ENCODE data around the gene HBS1L. TPM values are rescaled to one million over a fixed set of nuclear protein-coding genes. Genes with fewer than 3 reads are reported as not detected.

HBS1L gene
- total and polyA plus RNA-seq, 7 experiments from 2014 or later = 61.4 to 112 (median 81.0) TPM

DNA sequence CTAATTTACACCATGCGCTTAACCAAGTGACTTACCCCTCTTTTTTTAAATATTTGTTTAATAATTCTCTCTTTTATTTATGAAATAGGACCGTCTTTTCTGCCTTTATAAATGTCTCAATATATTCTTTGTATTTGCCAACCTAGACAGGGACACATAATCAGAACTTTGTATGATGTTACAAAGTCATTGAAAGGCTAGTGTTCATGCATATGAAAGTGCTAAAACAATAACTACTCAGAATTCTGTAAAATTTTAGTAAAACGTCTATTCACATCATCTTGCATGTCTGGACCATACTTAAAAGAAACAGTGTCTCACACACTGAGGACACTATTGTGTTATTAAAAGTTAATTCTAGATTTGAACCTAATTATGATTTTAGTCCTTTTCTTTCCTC lies 41.1 kb upstream of the HBS1L start:
- Mint-ChIP-seq H3K4me1 (peaks cover 19 to 94% (median 79%) of the 10 kb centered on the region in 7 donors), H3K4me3 (no peak overlapping the region), H3K9me3 (peaks cover 0 to 7% (median 0%) of the 10 kb centered on the region in 11 donors), H3K36me3 (peaks cover 0 to 4% (median 0%) of the 10 kb centered on the region in 5 donors), H3K27ac (peak overlapping the region in 4 of 9 donors; percentile 17 to 98 (median 70)), H3K27me3 (no peaks in the 10 kb centered on the region)
- peaks cover 17 to 30% of the 10 kb centered on the region in 2 donors for H3K4me1 ChIP-seq (ENCODE audit: control insufficient read depth in 2 of 2, insufficient read depth in 2 of 2, low read length in 2 of 2)
- ATAC-seq (no peak), DNase-seq (no peak)
- intact Hi-C loops (cut with micrococcal nuclease) = loop anchor here (2.0 kb wide), 2 partner anchors 33 to 41 kb away; partner anchors contain the start of gene HBS1L (in 1 of the 2)
- no peaks in the 10 kb centered on the region for H3K27me3 ChIP-seq (ENCODE audit: control insufficient read depth in 2 of 2, insufficient read depth in 2 of 2, low read length in 2 of 2)
- no peaks in the 10 kb centered on the region for H3K36me3 ChIP-seq (ENCODE audit: control insufficient read depth in 2 of 3, insufficient read depth in 3 of 3, low read length in 3 of 3)
- ChIA-PET POLR2A (interaction anchor here (0.7 to 11.6 kb wide), 8 partner anchors 8 to 87 kb away, joined by 3 to 149 read pairs (median 4); no protein-coding TSS in a partner anchor), CTCF (interaction anchor here (1.9 kb wide), 1 partner anchor 10 kb away, joined by 11 read pairs; no protein-coding TSS in a partner anchor)
- H3K27ac ChIP-seq (ENCODE audit: low read depth, low read length) = no peak overlapping the region
- H3K9me3 ChIP-seq (ENCODE audit: control insufficient read depth in 2 of 3, low read length in 3 of 3) = no peaks in the 10 kb centered on the region
- no peak overlapping the region for H3K4me3 ChIP-seq (ENCODE audit: low read length)

DNA sequence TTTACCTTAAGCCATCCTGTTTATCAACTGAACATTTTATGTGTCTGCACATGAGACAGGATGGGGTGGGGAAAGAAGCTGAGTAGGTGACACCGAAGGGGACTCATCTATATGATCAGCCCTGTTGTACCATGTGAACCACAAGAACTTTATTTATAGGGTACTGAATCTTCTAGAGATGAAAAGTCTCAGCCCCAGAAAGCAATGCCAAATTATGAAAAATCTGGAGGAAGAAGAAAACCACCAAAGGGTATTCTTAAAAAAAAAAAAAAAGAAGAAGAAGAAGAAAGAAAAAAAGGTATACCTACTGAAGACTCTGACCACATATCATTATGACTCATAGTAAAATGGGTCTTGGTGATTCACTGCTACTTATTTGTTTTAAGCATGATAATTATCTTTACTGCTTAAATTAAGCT lies 39.8 kb upstream of the HBS1L start:
- Histone ChIP-seq H3K36me3 (ENCODE audit: control insufficient read depth in 2 of 3, insufficient read depth in 3 of 3, low read length in 3 of 3) (no peaks in the 10 kb centered on the region), H3K9me3 (ENCODE audit: control insufficient read depth in 2 of 3, low read length in 3 of 3) (no peaks in the 10 kb centered on the region), H3K27me3 (ENCODE audit: control insufficient read depth in 2 of 2, insufficient read depth in 2 of 2, low read length in 2 of 2) (no peaks in the 10 kb centered on the region), H3K27ac (ENCODE audit: low read depth, low read length) (peak overlapping the region; percentile 56), H3K4me3 (ENCODE audit: low read length) (no peak overlapping the region), H3K4me1 (ENCODE audit: control insufficient read depth in 2 of 2, insufficient read depth in 2 of 2, low read length in 2 of 2) (peaks cover 17 to 41% of the 10 kb centered on the region in 2 donors)
- Mint-ChIP-seq H3K27me3 (no peaks in the 10 kb centered on the region), H3K4me1 (peaks cover 19 to 95% (median 79%) of the 10 kb centered on the region in 7 donors), H3K4me3 (peak overlapping the region; percentile 3 to 70 (median 54)), H3K36me3 (peaks cover 0 to 4% (median 0%) of the 10 kb centered on the region in 5 donors), H3K9me3 (peaks cover 0 to 7% (median 0%) of the 10 kb centered on the region in 11 donors), H3K27ac (peak overlapping the region; percentile 80 to 98 (median 90))
- peak in 6 of 9 donors; percentile 57 to 75 (median 64) for DNase-seq
- intact Hi-C loops (cut with micrococcal nuclease) = loop anchor here (1.0 to 5.0 kb wide), 9 partner anchors 8 to 1142 kb away; partner anchors contain the start of genes HBS1L (in 1 of the 2) and TBPL1 (in 1 of the 2)
- POLR2A ChIA-PET = interaction anchor here (0.5 to 11.6 kb wide), 15 partner anchors 9 to 133 kb away, joined by 3 to 149 read pairs (median 4); partner anchors contain the start of gene HBS1L
- ATAC-seq = peak; percentile 88
- CTCF ChIA-PET = interaction anchor here (0.6 to 2.0 kb wide), 6 partner anchors 8 to 90 kb away, joined by 3 to 11 read pairs (median 5); no protein-coding TSS in a partner anchor

DNA sequence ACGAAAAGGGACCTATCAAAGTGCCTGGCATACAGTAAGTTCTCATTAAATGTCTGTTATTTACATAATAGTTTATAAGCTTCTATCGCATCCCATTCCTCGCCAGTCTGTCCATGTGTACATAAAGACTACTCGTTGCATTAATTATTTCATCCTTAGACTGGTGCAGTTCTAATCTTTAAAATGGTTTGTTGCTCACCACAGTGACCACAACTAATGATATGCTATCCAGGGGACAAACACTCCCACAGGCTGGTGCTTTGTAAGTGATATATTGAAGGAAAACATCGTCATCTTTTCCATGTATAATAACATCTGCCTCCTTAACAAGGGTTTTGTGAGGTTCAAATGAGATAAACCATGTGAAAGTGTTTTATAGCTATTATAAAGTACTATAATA lies 39.0 kb upstream of the HBS1L start:
- peaks cover 22 to 95% (median 80%) of the 10 kb centered on the region in 7 donors for H3K4me1 Mint-ChIP-seq
- H3K9me3 ChIP-seq (ENCODE audit: control insufficient read depth in 2 of 3, low read length in 3 of 3) = no peaks in the 10 kb centered on the region
- no peak overlapping the region for H3K4me3 ChIP-seq (ENCODE audit: low read length)
- H3K36me3 ChIP-seq (ENCODE audit: control insufficient read depth in 2 of 3, insufficient read depth in 3 of 3, low read length in 3 of 3) = no peaks in the 10 kb centered on the region
- CTCF ChIA-PET = interaction anchor here (0.6 to 2.0 kb wide), 5 partner anchors 8 to 90 kb away, joined by 3 to 11 read pairs (median 5); no protein-coding TSS in a partner anchor
- peaks cover 0 to 1% (median 0%) of the 10 kb centered on the region in 5 donors for H3K36me3 Mint-ChIP-seq
- peak overlapping the region in 1 of 10 donors; percentile 55 for H3K4me3 Mint-ChIP-seq
- H3K4me1 ChIP-seq (ENCODE audit: control insufficient read depth in 2 of 2, insufficient read depth in 2 of 2, low read length in 2 of 2) = peaks cover 23 to 50% of the 10 kb centered on the region in 2 donors
- POLR2A ChIA-PET = interaction anchor here (0.9 to 11.6 kb wide), 10 partner anchors 8 to 90 kb away, joined by 3 to 149 read pairs (median 5); partner anchors contain the start of gene HBS1L
- ATAC-seq = no peak
- DNase-seq = no peak
- H3K27ac Mint-ChIP-seq = peak overlapping the region in 7 of 9 donors; percentile 59 to 98 (median 80)
- intact Hi-C loops (cut with micrococcal nuclease) = loop anchor here in 1 of 2 donors (5.0 kb wide), 1 partner anchor 1141 kb away; the partner anchor contains the start of gene TBPL1
- H3K27me3 ChIP-seq (ENCODE audit: control insufficient read depth in 2 of 2, insufficient read depth in 2 of 2, low read length in 2 of 2) = no peaks in the 10 kb centered on the region
- H3K27ac ChIP-seq (ENCODE audit: low read depth, low read length) = peak overlapping the region; percentile 56
- H3K9me3 Mint-ChIP-seq = peaks cover 0 to 7% (median 0%) of the 10 kb centered on the region in 11 donors
- no peaks in the 10 kb centered on the region for H3K27me3 Mint-ChIP-seq

DNA sequence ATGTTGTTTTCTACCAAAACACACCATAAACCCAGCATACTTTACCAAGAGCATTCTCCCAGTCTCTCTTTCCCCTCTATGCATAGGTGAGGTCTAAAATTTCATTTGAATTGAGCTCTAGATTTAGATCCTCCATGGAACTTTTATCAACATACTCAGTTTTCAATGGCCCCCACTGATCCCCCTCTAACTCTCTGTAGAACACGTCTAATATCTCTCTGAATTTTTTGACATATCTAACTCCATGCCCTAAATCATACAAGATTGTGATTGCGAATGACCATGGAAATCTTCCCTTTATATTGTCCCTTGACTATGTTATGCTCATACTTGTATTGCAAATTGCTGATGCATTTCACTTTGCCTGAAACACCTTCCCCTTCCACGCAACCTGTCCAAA lies 38.1 kb upstream of the HBS1L start:
- peak overlapping the region; percentile 56 for H3K27ac ChIP-seq (ENCODE audit: low read depth, low read length)
- peak overlapping the region in 3 of 10 donors; percentile 5 to 49 (median 26) for H3K4me3 Mint-ChIP-seq
- H3K9me3 ChIP-seq (ENCODE audit: control insufficient read depth in 2 of 3, low read length in 3 of 3) = no peaks in the 10 kb centered on the region
- no peaks in the 10 kb centered on the region for H3K27me3 Mint-ChIP-seq
- no peaks in the 10 kb centered on the region for H3K36me3 ChIP-seq (ENCODE audit: control insufficient read depth in 2 of 3, insufficient read depth in 3 of 3, low read length in 3 of 3)
- H3K27me3 ChIP-seq (ENCODE audit: control insufficient read depth in 2 of 2, insufficient read depth in 2 of 2, low read length in 2 of 2) = no peaks in the 10 kb centered on the region
- intact Hi-C loops (cut with micrococcal nuclease) = loop anchor here in 1 of 2 donors (5.0 kb wide), 1 partner anchor 1140 kb away; the partner anchor contains the start of gene TBPL1
- H3K9me3 Mint-ChIP-seq = peaks cover 0 to 7% (median 0%) of the 10 kb centered on the region in 11 donors
- peak overlapping the region in 8 of 9 donors; percentile 58 to 98 (median 82) for H3K27ac Mint-ChIP-seq
- H3K4me3 ChIP-seq (ENCODE audit: low read length) = no peak overlapping the region
- H3K36me3 Mint-ChIP-seq = peaks cover 0 to 1% (median 0%) of the 10 kb centered on the region in 5 donors
- DNase-seq = no peak
- CTCF ChIA-PET = interaction anchor here (0.6 to 2.0 kb wide), 8 partner anchors 11 to 217 kb away, joined by 3 to 8 read pairs (median 4); partner anchors contain the start of gene HBS1L
- peaks cover 27 to 58% of the 10 kb centered on the region in 2 donors for H3K4me1 ChIP-seq (ENCODE audit: control insufficient read depth in 2 of 2, insufficient read depth in 2 of 2, low read length in 2 of 2)
- POLR2A ChIA-PET = interaction anchor here (0.6 to 11.6 kb wide), 5 partner anchors 11 to 118 kb away, joined by 3 to 149 read pairs (median 5); no protein-coding TSS in a partner anchor
- ATAC-seq = no peak
- peaks cover 27 to 97% (median 89%) of the 10 kb centered on the region in 7 donors for H3K4me1 Mint-ChIP-seq

DNA sequence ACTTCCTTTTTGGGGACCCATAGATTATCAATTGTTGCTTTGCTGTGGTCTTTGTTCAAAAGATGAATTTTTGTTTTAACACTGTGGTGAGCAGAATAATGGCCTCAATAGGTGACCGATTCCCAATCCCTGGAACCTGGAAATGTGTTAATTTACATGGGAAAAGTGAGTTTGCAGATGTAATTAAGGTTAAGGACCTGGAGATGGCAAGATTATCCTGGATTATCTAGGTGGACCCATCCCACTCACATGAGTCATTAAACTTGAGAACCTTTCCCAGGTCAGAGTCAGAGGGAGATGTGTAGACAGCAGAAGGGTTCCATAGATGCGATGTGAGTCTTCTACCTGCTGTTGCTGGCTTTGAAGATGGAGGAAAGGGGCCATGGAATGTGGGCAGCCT lies 36.2 kb upstream of the HBS1L start:
- no peaks in the 10 kb centered on the region for H3K27me3 ChIP-seq (ENCODE audit: control insufficient read depth in 2 of 2, insufficient read depth in 2 of 2, low read length in 2 of 2)

DNA sequence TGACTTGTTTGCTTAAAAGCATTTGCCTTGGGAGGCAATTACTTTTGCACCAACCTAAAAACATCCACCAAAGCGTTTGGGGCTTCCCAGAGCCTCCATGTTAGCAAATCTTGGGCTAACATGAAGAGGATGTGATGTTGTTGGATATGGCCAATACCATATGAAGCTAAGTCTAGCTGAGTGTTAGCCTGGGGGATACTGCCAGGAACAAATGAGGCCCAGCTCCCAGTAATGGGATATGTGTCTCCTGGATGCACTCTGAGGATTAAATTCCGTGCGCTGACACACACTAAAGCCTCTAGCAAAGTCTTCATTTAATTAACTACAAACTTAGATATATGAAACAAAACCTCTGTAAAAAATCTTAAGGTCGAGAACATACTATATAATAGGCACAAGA lies 35.3 kb upstream of the HBS1L start:
- H3K36me3 ChIP-seq (ENCODE audit: control insufficient read depth in 2 of 3, insufficient read depth in 3 of 3, low read length in 3 of 3) = no peaks in the 10 kb centered on the region
- Mint-ChIP-seq H3K4me3 (peak overlapping the region in 6 of 10 donors; percentile 7 to 42 (median 35)), H3K27ac (peak overlapping the region; percentile 59 to 98 (median 89)), H3K36me3 (peaks cover 0 to 1% (median 0%) of the 10 kb centered on the region in 5 donors), H3K9me3 (peaks cover 0 to 7% (median 0%) of the 10 kb centered on the region in 11 donors), H3K27me3 (no peaks in the 10 kb centered on the region), H3K4me1 (peaks cover 44 to 98% (median 95%) of the 10 kb centered on the region in 7 donors)
- DNase-seq (no peak), ATAC-seq (no peak)
- ChIA-PET POLR2A (interaction anchor here (0.7 to 11.6 kb wide), 7 partner anchors 9 to 91 kb away, joined by 3 to 149 read pairs (median 3); partner anchors contain the start of gene MYB), CTCF (interaction anchor here (1.0 to 1.5 kb wide), 2 partner anchors 13 to 39 kb away, joined by 3 to 4 read pairs; no protein-coding TSS in a partner anchor)
- peak overlapping the region; percentile 27 for H3K27ac ChIP-seq (ENCODE audit: low read depth, low read length)
- H3K4me1 ChIP-seq (ENCODE audit: control insufficient read depth in 2 of 2, insufficient read depth in 2 of 2, low read length in 2 of 2) = peaks cover 35 to 68% of the 10 kb centered on the region in 2 donors
- intact Hi-C loops (cut with micrococcal nuclease) = loop anchor here (1.0 to 5.0 kb wide), 3 partner anchors 55 to 1138 kb away; partner anchors contain the start of gene TBPL1 (in 1 of the 2)
- no peaks in the 10 kb centered on the region for H3K9me3 ChIP-seq (ENCODE audit: control insufficient read depth in 2 of 3, low read length in 3 of 3)
- no peak overlapping the region for H3K4me3 ChIP-seq (ENCODE audit: low read length)
- H3K27me3 ChIP-seq (ENCODE audit: control insufficient read depth in 2 of 2, insufficient read depth in 2 of 2, low read length in 2 of 2) = no peaks in the 10 kb centered on the region

More for the DNA sequence above, 36.2 kb upstream of the HBS1L start:
- ChIA-PET CTCF (interaction anchor here (1.0 to 1.5 kb wide), 2 partner anchors 10 to 12 kb away, joined by 3 to 4 read pairs; no protein-coding TSS in a partner anchor), POLR2A (interaction anchor here (1.5 to 11.6 kb wide), 2 partner anchors 13 to 36 kb away, joined by 12 to 149 read pairs; partner anchors contain the start of gene HBS1L)
- DNase-seq = no peak
- no peaks in the 10 kb centered on the region for H3K27me3 Mint-ChIP-seq
- no peak for ATAC-seq
- intact Hi-C loops (cut with micrococcal nuclease) = loop anchor here in 1 of 2 donors (5.0 kb wide), 1 partner anchor 1139 kb away; the partner anchor contains the start of gene TBPL1
- H3K4me1 Mint-ChIP-seq = peaks cover 44 to 98% (median 93%) of the 10 kb centered on the region in 7 donors
- peak overlapping the region in 2 of 10 donors; percentile 7 to 21 for H3K4me3 Mint-ChIP-seq
- peaks cover 0 to 7% (median 0%) of the 10 kb centered on the region in 11 donors for H3K9me3 Mint-ChIP-seq
- H3K36me3 Mint-ChIP-seq = peaks cover 0 to 1% (median 0%) of the 10 kb centered on the region in 5 donors
- H3K4me3 ChIP-seq (ENCODE audit: low read length) = no peak overlapping the region
- no peaks in the 10 kb centered on the region for H3K36me3 ChIP-seq (ENCODE audit: control insufficient read depth in 2 of 3, insufficient read depth in 3 of 3, low read length in 3 of 3)
- H3K27ac ChIP-seq (ENCODE audit: low read depth, low read length) = peak overlapping the region; percentile 27
- H3K9me3 ChIP-seq (ENCODE audit: control insufficient read depth in 2 of 3, low read length in 3 of 3) = no peaks in the 10 kb centered on the region
- peak overlapping the region; percentile 62 to 98 (median 73) for H3K27ac Mint-ChIP-seq
- H3K4me1 ChIP-seq (ENCODE audit: control insufficient read depth in 2 of 2, insufficient read depth in 2 of 2, low read length in 2 of 2) = peaks cover 37 to 69% of the 10 kb centered on the region in 2 donors
